Hippocampal formation (tissue), 2 donors: ENCODE results near the gene TSACC.

Experiments
- DNase-seq, 2 donors: peaks; one replicate each; lab custom pipeline; 2025; lab: John Stamatoyannopoulos, UW

The TSACC gene

DNA sequence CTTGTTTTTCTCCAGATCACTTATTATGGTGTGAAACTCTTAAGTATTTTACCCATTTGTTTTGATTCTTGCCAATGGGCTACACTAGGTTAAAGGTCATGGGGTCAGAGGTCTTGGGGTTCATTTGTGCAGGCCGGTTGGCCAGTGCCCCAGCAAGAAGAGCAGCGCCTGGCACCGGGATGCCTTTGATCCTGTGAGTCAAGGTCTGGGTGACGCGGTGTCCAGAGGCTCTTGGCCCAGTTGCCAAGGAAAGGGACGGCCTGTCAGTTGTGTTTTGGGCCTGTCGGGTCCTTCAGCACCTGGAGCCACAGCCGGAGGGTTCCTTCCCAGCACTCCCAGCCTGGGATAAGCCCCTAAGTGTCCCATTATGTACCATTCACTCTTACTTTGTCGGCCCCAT, 55.8 kb downstream of the TSACC start:
- no peak for DNase-seq

DNA sequence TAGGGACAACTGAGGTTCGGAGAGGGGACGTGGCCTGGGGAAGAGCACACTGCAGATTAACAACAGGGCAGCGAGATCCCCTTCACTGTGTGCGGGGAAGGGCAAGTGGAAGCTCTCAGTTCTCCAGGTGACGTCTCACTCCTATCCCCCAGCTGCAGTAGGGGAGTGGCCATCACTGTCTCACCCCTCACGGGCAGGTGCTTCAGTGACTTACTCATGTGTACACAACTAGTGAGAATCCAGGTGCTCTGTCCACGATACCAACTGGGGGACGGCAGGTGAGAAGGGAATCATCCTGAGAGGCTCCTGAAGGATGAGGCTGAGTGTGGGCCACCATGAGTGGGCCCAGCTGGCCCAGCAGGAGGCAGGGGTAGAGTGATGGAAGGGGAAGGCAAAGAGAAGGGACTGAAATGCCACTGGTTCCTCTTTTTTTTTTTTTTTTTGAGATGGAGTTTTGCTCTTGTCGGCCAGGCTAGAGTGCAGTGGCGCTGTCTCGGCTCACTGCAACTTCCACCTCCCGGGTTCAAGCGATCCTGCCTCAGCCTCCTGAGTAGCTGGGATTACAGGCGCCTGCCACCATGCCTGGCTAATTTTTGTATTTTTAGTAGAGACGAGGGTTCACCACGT, 56.6 kb downstream of the TSACC start:
- DNase-seq = no peak
